ENCODE results near the gene HOXB9. TPM values are rescaled to one million over a fixed set of nuclear protein-coding genes. Genes with fewer than 3 reads are reported as not detected.

Gene HOXB9
- total and polyA plus RNA-seq, 9 of the 15 experiments (the other 6 are each of a cell fraction or from before 2014, with no cell fraction given): 3.1 to 196 (median 77.6) TPM

DNA sequence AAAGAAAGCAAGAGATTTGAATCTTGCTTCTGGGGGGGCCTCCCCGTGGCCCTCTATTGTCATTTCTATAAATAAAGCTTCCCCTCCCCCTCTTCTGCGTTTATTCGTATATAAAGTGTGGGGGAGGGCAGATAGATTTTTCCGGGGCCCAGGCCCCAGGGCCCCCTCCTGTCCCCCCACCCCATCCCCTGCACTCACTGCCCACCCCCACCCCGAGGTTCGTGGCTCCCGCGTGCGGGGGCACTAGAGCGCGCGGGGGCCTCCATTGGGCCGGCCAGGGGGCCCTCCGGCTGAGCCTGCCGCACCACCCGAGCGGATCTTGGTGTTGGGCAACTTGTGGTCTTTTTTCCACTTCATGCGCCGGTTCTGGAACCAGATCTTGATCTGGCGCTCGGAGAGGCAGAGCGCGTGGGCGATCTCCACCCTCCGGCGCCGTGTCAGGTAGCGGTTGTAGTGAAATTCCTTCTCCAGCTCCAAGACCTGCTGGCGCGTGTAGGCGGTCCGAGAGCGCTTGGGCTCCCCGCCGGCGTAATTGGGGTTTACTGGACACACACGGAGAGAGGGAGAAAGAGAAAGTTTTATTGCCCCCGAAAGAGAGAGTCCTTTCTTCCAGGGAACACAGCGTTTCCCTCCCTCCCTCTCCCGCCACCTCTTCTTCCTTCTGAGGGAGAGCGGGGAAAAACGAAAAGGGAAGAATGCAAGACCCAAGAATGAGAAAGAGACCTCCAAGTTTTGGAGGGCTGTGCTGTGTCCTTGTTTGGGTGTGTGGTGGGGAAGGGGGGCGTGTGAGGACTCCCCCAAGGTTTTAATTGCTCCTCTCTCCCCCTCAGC is 49.5 kb downstream of the HOXB9 start (continued):
- TF ChIP-seq, protein P1, sequence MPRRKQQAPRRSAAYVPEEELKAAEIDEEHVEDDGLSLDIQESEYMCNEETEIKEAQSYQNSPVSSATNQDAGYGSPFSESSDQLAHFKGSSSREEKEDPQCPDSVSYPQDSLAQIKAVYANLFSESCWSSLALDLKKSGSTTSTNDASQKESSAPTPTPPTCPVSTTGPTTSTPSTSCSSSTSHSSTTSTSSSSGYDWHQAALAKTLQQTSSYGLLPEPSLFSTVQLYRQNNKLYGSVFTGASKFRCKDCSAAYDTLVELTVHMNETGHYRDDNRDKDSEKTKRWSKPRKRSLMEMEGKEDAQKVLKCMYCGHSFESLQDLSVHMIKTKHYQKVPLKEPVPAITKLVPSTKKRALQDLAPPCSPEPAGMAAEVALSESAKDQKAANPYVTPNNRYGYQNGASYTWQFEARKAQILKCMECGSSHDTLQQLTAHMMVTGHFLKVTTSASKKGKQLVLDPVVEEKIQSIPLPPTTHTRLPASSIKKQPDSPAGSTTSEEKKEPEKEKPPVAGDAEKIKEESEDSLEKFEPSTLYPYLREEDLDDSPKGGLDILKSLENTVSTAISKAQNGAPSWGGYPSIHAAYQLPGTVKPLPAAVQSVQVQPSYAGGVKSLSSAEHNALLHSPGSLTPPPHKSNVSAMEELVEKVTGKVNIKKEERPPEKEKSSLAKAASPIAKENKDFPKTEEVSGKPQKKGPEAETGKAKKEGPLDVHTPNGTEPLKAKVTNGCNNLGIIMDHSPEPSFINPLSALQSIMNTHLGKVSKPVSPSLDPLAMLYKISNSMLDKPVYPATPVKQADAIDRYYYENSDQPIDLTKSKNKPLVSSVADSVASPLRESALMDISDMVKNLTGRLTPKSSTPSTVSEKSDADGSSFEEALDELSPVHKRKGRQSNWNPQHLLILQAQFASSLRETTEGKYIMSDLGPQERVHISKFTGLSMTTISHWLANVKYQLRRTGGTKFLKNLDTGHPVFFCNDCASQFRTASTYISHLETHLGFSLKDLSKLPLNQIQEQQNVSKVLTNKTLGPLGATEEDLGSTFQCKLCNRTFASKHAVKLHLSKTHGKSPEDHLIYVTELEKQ (CRISPR knock-in tag; IDR thresholded peaks at IDR 0.05): no peak
- TF ChIP-seq, protein P2, sequence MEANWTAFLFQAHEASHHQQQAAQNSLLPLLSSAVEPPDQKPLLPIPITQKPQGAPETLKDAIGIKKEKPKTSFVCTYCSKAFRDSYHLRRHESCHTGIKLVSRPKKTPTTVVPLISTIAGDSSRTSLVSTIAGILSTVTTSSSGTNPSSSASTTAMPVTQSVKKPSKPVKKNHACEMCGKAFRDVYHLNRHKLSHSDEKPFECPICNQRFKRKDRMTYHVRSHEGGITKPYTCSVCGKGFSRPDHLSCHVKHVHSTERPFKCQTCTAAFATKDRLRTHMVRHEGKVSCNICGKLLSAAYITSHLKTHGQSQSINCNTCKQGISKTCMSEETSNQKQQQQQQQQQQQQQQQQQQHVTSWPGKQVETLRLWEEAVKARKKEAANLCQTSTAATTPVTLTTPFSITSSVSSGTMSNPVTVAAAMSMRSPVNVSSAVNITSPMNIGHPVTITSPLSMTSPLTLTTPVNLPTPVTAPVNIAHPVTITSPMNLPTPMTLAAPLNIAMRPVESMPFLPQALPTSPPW (CRISPR knock-in tag; IDR thresholded peaks at IDR 0.05): peak; percentile 57
- no peak for TF ChIP-seq SIN3B (IDR thresholded peaks at IDR 0.05; ENCODE audit: low read depth)
- no peak for TF ChIP-seq BCOR (IDR thresholded peaks at IDR 0.05)
- TF ChIP-seq ETV5 (CRISPR knock-in tag; IDR thresholded peaks at IDR 0.05; ENCODE audit: low read depth): peak; percentile 52; the same call in 1 of the 2 replicates
- TF ChIP-seq, protein P3, sequence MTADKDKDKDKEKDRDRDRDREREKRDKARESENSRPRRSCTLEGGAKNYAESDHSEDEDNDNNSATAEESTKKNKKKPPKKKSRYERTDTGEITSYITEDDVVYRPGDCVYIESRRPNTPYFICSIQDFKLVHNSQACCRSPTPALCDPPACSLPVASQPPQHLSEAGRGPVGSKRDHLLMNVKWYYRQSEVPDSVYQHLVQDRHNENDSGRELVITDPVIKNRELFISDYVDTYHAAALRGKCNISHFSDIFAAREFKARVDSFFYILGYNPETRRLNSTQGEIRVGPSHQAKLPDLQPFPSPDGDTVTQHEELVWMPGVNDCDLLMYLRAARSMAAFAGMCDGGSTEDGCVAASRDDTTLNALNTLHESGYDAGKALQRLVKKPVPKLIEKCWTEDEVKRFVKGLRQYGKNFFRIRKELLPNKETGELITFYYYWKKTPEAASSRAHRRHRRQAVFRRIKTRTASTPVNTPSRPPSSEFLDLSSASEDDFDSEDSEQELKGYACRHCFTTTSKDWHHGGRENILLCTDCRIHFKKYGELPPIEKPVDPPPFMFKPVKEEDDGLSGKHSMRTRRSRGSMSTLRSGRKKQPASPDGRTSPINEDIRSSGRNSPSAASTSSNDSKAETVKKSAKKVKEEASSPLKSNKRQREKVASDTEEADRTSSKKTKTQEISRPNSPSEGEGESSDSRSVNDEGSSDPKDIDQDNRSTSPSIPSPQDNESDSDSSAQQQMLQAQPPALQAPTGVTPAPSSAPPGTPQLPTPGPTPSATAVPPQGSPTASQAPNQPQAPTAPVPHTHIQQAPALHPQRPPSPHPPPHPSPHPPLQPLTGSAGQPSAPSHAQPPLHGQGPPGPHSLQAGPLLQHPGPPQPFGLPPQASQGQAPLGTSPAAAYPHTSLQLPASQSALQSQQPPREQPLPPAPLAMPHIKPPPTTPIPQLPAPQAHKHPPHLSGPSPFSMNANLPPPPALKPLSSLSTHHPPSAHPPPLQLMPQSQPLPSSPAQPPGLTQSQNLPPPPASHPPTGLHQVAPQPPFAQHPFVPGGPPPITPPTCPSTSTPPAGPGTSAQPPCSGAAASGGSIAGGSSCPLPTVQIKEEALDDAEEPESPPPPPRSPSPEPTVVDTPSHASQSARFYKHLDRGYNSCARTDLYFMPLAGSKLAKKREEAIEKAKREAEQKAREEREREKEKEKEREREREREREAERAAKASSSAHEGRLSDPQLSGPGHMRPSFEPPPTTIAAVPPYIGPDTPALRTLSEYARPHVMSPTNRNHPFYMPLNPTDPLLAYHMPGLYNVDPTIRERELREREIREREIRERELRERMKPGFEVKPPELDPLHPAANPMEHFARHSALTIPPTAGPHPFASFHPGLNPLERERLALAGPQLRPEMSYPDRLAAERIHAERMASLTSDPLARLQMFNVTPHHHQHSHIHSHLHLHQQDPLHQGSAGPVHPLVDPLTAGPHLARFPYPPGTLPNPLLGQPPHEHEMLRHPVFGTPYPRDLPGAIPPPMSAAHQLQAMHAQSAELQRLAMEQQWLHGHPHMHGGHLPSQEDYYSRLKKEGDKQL (CRISPR knock-in tag; IDR thresholded peaks at IDR 0.05; ENCODE audit: borderline replicate concordance): no peak
- TF ChIP-seq, protein P4, sequence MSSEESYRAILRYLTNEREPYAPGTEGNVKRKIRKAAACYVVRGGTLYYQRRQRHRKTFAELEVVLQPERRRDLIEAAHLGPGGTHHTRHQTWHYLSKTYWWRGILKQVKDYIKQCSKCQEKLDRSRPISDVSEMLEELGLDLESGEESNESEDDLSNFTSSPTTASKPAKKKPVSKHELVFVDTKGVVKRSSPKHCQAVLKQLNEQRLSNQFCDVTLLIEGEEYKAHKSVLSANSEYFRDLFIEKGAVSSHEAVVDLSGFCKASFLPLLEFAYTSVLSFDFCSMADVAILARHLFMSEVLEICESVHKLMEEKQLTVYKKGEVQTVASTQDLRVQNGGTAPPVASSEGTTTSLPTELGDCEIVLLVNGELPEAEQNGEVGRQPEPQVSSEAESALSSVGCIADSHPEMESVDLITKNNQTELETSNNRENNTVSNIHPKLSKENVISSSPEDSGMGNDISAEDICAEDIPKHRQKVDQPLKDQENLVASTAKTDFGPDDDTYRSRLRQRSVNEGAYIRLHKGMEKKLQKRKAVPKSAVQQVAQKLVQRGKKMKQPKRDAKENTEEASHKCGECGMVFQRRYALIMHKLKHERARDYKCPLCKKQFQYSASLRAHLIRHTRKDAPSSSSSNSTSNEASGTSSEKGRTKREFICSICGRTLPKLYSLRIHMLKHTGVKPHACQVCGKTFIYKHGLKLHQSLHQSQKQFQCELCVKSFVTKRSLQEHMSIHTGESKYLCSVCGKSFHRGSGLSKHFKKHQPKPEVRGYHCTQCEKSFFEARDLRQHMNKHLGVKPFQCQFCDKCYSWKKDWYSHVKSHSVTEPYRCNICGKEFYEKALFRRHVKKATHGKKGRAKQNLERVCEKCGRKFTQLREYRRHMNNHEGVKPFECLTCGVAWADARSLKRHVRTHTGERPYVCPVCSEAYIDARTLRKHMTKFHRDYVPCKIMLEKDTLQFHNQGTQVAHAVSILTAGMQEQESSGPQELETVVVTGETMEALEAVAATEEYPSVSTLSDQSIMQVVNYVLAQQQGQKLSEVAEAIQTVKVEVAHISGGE (CRISPR knock-in tag; IDR thresholded peaks at IDR 0.05): peak in 1 of 3 experiments; percentile 2; a peak in 1 of 6 replicates

Data from K562 (cell line).